ENCODE measurements around the gene PDCL3. TPM values are rescaled to one million over a fixed set of nuclear protein-coding genes. Genes with fewer than 3 reads are reported as not detected.

The PDCL3 gene
- total RNA-seq, 1 experiment from 2014 or later, result 22.1 TPM

DNA sequence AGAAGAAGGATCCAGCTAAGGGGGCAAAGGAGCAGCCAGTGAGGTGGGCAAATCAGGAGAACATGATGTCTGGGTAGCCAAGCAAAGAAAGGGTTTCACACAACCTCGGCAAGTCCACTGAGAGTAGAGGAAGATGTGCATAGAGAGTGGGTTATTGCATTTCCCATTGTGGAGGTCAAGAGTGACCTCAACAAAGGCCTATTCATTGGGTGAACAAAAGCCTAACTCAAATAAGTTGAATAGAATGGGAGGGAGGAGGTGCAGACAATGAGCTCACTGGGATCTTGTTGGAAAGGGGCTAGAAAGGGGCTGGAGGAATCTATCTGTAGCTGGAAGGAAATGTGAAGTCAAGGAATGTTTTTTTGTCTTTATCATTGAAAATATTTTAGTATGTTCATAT is 14.0 kb upstream of the PDCL3 start (continued):
- TF ChIP-seq, protein P1, sequence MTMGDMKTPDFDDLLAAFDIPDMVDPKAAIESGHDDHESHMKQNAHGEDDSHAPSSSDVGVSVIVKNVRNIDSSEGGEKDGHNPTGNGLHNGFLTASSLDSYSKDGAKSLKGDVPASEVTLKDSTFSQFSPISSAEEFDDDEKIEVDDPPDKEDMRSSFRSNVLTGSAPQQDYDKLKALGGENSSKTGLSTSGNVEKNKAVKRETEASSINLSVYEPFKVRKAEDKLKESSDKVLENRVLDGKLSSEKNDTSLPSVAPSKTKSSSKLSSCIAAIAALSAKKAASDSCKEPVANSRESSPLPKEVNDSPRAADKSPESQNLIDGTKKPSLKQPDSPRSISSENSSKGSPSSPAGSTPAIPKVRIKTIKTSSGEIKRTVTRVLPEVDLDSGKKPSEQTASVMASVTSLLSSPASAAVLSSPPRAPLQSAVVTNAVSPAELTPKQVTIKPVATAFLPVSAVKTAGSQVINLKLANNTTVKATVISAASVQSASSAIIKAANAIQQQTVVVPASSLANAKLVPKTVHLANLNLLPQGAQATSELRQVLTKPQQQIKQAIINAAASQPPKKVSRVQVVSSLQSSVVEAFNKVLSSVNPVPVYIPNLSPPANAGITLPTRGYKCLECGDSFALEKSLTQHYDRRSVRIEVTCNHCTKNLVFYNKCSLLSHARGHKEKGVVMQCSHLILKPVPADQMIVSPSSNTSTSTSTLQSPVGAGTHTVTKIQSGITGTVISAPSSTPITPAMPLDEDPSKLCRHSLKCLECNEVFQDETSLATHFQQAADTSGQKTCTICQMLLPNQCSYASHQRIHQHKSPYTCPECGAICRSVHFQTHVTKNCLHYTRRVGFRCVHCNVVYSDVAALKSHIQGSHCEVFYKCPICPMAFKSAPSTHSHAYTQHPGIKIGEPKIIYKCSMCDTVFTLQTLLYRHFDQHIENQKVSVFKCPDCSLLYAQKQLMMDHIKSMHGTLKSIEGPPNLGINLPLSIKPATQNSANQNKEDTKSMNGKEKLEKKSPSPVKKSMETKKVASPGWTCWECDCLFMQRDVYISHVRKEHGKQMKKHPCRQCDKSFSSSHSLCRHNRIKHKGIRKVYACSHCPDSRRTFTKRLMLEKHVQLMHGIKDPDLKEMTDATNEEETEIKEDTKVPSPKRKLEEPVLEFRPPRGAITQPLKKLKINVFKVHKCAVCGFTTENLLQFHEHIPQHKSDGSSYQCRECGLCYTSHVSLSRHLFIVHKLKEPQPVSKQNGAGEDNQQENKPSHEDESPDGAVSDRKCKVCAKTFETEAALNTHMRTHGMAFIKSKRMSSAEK (CRISPR knock-in tag; IDR thresholded peaks at IDR 0.05; ENCODE audit: borderline replicate concordance), result no peak
- TF ChIP-seq ZSCAN18 (CRISPR knock-in tag; IDR thresholded peaks at IDR 0.05) (no peak), FOXK1 (CRISPR knock-in tag; IDR thresholded peaks at IDR 0.05) (no peak), CREB1 (CRISPR knock-in tag; IDR thresholded peaks at IDR 0.05) (no peak), FOXJ3 (CRISPR knock-in tag; IDR thresholded peaks at IDR 0.05; ENCODE audit: borderline replicate concordance) (no peak), JAZF1 (CRISPR knock-in tag; IDR thresholded peaks at IDR 0.05) (no peak)

- CTCF ChIA-PET, result no interaction called here
- Mint-ChIP-seq H3K27ac (no peak overlapping the region), H3K4me1 (peaks cover 7% of the 10 kb centered on the region), H3K9me3 (peaks cover 8% of the 10 kb centered on the region), H3K4me3 (no peak overlapping the region), H3K36me3 (no peaks in the 10 kb centered on the region), H3K27me3 (ENCODE audit: low read depth) (no peaks in the 10 kb centered on the region)
- no peak for ATAC-seq
- TF ChIP-seq ZBTB21 (CRISPR knock-in tag; IDR thresholded peaks at IDR 0.05; ENCODE audit: borderline replicate concordance) (no peak), GRHL2 (CRISPR knock-in tag; IDR thresholded peaks at IDR 0.05; ENCODE audit: insufficient replicate concordance, severe bottlenecking) (no peak), NR3C1 (CRISPR knock-in tag; conservative IDR thresholded peaks at IDR 0.05; ENCODE audit: low read depth) (no peak), E2F4 (CRISPR knock-in tag; IDR thresholded peaks at IDR 0.05; ENCODE audit: borderline replicate concordance, low read depth) (no peak), FOXP1 (CRISPR knock-in tag; IDR thresholded peaks at IDR 0.05; ENCODE audit: borderline replicate concordance) (no peak), ETV6 (CRISPR knock-in tag; IDR thresholded peaks at IDR 0.05) (no peak), ZNF671 (CRISPR knock-in tag; IDR thresholded peaks at IDR 0.05) (no peak), TP53 (CRISPR knock-in tag; IDR thresholded peaks at IDR 0.05) (no peak)
- TF ChIP-seq, protein P2, sequence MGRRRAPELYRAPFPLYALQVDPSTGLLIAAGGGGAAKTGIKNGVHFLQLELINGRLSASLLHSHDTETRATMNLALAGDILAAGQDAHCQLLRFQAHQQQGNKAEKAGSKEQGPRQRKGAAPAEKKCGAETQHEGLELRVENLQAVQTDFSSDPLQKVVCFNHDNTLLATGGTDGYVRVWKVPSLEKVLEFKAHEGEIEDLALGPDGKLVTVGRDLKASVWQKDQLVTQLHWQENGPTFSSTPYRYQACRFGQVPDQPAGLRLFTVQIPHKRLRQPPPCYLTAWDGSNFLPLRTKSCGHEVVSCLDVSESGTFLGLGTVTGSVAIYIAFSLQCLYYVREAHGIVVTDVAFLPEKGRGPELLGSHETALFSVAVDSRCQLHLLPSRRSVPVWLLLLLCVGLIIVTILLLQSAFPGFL (CRISPR knock-in tag; IDR thresholded peaks at IDR 0.05; ENCODE audit: borderline replicate concordance), result no peak
- POLR2A ChIA-PET, result no interaction called here
- DNase-seq (ENCODE audit: low spot score), result no peak
Observed at GRCh38 chr2:100551303-100551702, 11.5 kb upstream of the PDCL3 start.

DNA sequence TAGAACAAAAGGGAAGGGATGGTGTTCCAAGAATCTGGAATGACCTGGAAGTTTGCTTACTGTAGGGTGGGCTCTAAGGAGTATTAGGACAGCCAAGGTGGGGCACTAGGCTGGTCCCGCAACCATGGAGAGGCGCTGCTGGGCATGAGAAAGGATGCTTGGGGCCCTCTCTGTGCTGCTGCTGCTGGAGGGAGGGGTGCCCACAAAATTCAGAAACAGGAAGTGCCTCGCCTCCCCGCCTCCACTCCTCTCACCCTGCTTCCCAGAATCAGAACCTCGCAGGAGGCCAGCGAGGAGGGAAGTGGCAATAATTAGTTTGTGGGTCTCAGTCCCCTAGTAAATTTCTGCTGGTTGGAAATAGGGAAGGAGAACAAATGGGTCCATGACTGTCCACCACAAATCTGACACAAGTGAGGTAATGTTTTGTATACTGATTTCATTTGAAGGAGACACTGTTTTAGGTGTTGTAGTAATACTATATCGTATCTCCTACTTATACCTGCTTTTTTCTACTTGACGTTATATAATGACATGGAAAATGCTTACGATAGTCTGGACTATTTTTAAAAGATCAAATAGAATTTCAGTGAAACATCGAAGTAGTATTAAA is 7.9 kb upstream of the PDCL3 start:
- Mint-ChIP-seq H3K4me3 (no peak overlapping the region), H3K27me3 (ENCODE audit: low read depth) (no peaks in the 10 kb centered on the region), H3K9me3 (peaks cover 3% of the 10 kb centered on the region), H3K27ac (no peak overlapping the region), H3K4me1 (peaks cover 7% of the 10 kb centered on the region), H3K36me3 (peaks cover 2% of the 10 kb centered on the region; the same call in 1 of the 2 replicates)
- DNase-seq (ENCODE audit: low spot score) (no peak), ATAC-seq (peak; percentile 57)
- ChIA-PET CTCF (no interaction called here), POLR2A (no interaction called here)
- no peak for TF ChIP-seq AR (CRISPR knock-in tag; IDR thresholded peaks at IDR 0.05)
- TF ChIP-seq ZNF232 (CRISPR knock-in tag; IDR thresholded peaks at IDR 0.05), result no peak
